ENCODE measurements around the gene ACSF3.
A peak's percentile ranks its signal among the peaks of the same experiment; 100 is the strongest.

The ACSF3 gene

GRCh38 chr16:89192956-89193575 lies 99.4 kb downstream of the ACSF3 start:
- DNase-seq: peak; percentile 74

GRCh38 chr16:89193576-89194293 lies 100.1 kb downstream of the ACSF3 start:
- DNase-seq: no peak

GRCh38 chr16:89194340-89195311 lies 101.0 kb downstream of the ACSF3 start:
- no peak for DNase-seq

GRCh38 chr16:89195521-89196171 lies 102.0 kb downstream of the ACSF3 start:
- no peak for DNase-seq

- DNase-seq: no peak
These were observed 103.5 kb downstream of the ACSF3 start for GRCh38 chr16:89197033-89197632.

- DNase-seq: no peak
These were observed 104.2 kb downstream of the ACSF3 start for GRCh38 chr16:89197633-89198416.

- no peak for DNase-seq
These were observed 105.0 kb downstream of the ACSF3 start for GRCh38 chr16:89198417-89199240.

GRCh38 chr16:89199241-89200123 lies 105.8 kb downstream of the ACSF3 start:
- DNase-seq: no peak

- no peak for DNase-seq
These were observed 106.6 kb downstream of the ACSF3 start, which contains the start of gene SLC22A31 for GRCh38 chr16:89200124-89200849. Gene SLC22A31, minus strand, starts transcription at chr16:89200537. Its CDS starts 36 bp downstream, at chr16:89200501.

- no peak for DNase-seq
These were observed 107.3 kb downstream of the ACSF3 start for GRCh38 chr16:89200850-89201411.

GRCh38 chr16:89201439-89202377 lies 108.1 kb downstream of the ACSF3 start:
- peak; percentile 84 for DNase-seq

GRCh38 chr16:89202422-89203215 lies 109.0 kb downstream of the ACSF3 start:
- DNase-seq: no peak
